Kidney (tissue), 14 donors: Measurements from ENCODE around the gene TULP4. TPM values are rescaled to one million over a fixed set of nuclear protein-coding genes. Genes with fewer than 3 reads are reported as not detected.
"Not testable (repeated sequence)": the region's sequence is repeated elsewhere in the genome, so short reads cannot be mapped to it uniquely, and the experiment has no call there.

Source experiments
- DNase-seq, 5 donors: peaks; one replicate each; pipeline ENCODE4 v3.0.0-alpha.2; 2013 to 2020
- FAIRE-seq: peaks from 2 replicates; lab custom pipeline; 2012; peaks lifted over from hg19 to GRCh38; lab: Jason Lieb, UNC
- H3K27ac ChIP-seq, 2 donors: one replicate each; pipeline ENCODE4 v1.7.0; 2013; ENCODE audit warnings: low read depth in 2 of 2, low read length in 2 of 2, inconsistent platforms in 1 of 2
- H3K27me3 ChIP-seq: one replicate; pipeline ENCODE4 v1.7.1; 2013; ENCODE audit warnings: low read length, inconsistent platforms; ENCODE audit not compliant: control insufficient read depth, insufficient read depth
- H3K36me3 ChIP-seq, 3 donors: one replicate each; pipeline versions ENCODE4 v1.7.0 to v1.7.1; 2013; ENCODE audit warnings: low read length in 3 of 3, control low read depth in 1 of 3, inconsistent platforms in 1 of 3; ENCODE audit not compliant: insufficient read depth in 3 of 3, control insufficient read depth in 2 of 3
- H3K4me1 ChIP-seq, 3 donors: one replicate each; pipeline versions ENCODE4 v1.7.0 to v1.7.1; 2013; ENCODE audit warnings: low read length in 3 of 3, inconsistent platforms in 1 of 3, low read depth in 1 of 3; ENCODE audit not compliant: control insufficient read depth in 2 of 3, insufficient read depth in 2 of 3
- H3K4me3 ChIP-seq, 3 donors: one replicate each; pipeline versions ENCODE4 v1.7.0 to v1.8.1; 2013; ENCODE audit warnings: low read length in 3 of 3, control low read depth in 1 of 3, inconsistent platforms in 1 of 3
- H3K9ac ChIP-seq, 3 donors: one replicate each; pipeline versions ENCODE4 v1.7.0 to v1.7.1; 2013; ENCODE audit warnings: low read length in 3 of 3, control low read depth in 1 of 3, inconsistent platforms in 1 of 3
- H3K9me3 ChIP-seq, 3 donors: one replicate each; pipeline versions ENCODE4 v1.7.0 to v1.7.1; 2013; ENCODE audit warnings: low read length in 3 of 3, control low read depth in 1 of 3, inconsistent platforms in 1 of 3; ENCODE audit not compliant: control insufficient read depth in 2 of 3, insufficient read depth in 1 of 3
- intact Hi-C: fragments of 100-400 bp; cut with DNase I; formaldehyde crosslinking; loops from one replicate; pipeline ENCODE4 v1.11.1; 2022
- polyA plus RNA-seq: library from polyadenylated mRNA; stranded (reverse); fragments of 350-450 nt; fragmentation: Illumina TruSeq; extraction: RNeasy Lipid Tissue Mini Kit (QIAGEN cat#74804); gene quantifications from one replicate; pipeline ENCODE4 v1.2.3, GENCODE V29; 2014; ENCODE audit warnings: low read depth, low replicate concordance; ENCODE audit not compliant: insufficient read depth
- total RNA-seq: library from RNA; stranded (reverse); fragmentation: NEBNext Ultra II Directional; extraction: Animal tissue kit (Norgen Biotek cat#: 25700); gene quantifications from one replicate; pipeline ENCODE4 v1.2.1, GENCODE V29; 2021
- TF ChIP-seq, protein P1 (sequence below): IDR thresholded peaks from 3 replicates; pipeline ENCODE4 v1.5.1; 2012; ENCODE audit warnings: mild to moderate bottlenecking, moderate library complexity, borderline replicate concordance; ENCODE audit not compliant: insufficient read depth; ENCODE audit errors: extremely low read depth
- donor health status: control.
- donor health status: control.
- donor health status: control.
- donor health status: control.
- donor health status: control.
- donor health status: DM: yes; HTN: yes; CAD: no.
- donor health status: Normal renal cell carcinoma (clear cell type).

Gene TULP4
- total and polyA plus RNA-seq, 2 donors from 2014 or later, result 3.3 to 114 TPM

DNA sequence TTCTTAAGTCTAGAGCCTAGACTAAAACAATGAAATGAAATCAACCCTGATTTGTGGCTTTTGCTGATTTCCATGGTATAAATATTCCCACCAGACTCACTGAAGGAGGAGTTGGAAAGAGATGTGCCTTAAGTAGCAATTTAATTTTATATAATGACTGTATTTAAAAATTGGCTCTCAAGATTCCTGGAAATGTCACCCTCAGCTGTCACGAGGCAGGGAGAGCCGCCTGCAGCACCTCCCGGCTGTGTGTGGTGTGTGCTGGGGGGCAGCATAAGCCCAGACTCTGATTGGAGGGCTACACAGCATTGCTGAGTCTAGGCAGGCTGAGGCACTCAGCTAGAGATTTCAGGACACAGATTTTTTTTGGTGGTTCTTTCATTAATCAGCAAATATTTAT, 207.0 kb downstream of the TULP4 start:
- Histone ChIP-seq H3K27ac (no peak overlapping the region), H3K4me3 (no peak overlapping the region), H3K36me3 (no peaks in the 10 kb centered on the region), H3K4me1 (peaks cover 0 to 9% (median 5%) of the 10 kb centered on the region in 3 donors), H3K9ac (no peak overlapping the region), H3K9me3 (no peaks in the 10 kb centered on the region), H3K27me3 (peaks cover 3% of the 10 kb centered on the region)
- intact Hi-C loops, result no loop called here
- FAIRE-seq (no peak), DNase-seq (no peak)
- TF ChIP-seq, protein P1, sequence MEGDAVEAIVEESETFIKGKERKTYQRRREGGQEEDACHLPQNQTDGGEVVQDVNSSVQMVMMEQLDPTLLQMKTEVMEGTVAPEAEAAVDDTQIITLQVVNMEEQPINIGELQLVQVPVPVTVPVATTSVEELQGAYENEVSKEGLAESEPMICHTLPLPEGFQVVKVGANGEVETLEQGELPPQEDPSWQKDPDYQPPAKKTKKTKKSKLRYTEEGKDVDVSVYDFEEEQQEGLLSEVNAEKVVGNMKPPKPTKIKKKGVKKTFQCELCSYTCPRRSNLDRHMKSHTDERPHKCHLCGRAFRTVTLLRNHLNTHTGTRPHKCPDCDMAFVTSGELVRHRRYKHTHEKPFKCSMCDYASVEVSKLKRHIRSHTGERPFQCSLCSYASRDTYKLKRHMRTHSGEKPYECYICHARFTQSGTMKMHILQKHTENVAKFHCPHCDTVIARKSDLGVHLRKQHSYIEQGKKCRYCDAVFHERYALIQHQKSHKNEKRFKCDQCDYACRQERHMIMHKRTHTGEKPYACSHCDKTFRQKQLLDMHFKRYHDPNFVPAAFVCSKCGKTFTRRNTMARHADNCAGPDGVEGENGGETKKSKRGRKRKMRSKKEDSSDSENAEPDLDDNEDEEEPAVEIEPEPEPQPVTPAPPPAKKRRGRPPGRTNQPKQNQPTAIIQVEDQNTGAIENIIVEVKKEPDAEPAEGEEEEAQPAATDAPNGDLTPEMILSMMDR, result no peak

- H3K4me3 ChIP-seq, result no peak overlapping the region
- no peaks in the 10 kb centered on the region for H3K9me3 ChIP-seq
- DNase-seq (no peak), FAIRE-seq (no peak)
- no peak overlapping the region for H3K9ac ChIP-seq
- intact Hi-C loops, result no loop called here
- H3K27me3 ChIP-seq, result peaks cover 3% of the 10 kb centered on the region
- TF ChIP-seq, protein P1, result no peak
- no peak overlapping the region for H3K27ac ChIP-seq
- H3K36me3 ChIP-seq, result no peaks in the 10 kb centered on the region
- H3K4me1 ChIP-seq, result peaks cover 0 to 9% (median 5%) of the 10 kb centered on the region in 3 donors
Observed at GRCh38 chr6:158519761-158520160, 207.5 kb downstream of the TULP4 start.

- H3K27me3 ChIP-seq, FAIRE-seq, H3K36me3 ChIP-seq, H3K4me1 ChIP-seq, H3K9me3 ChIP-seq, DNase-seq, intact Hi-C loops, H3K4me3 ChIP-seq, H3K9ac ChIP-seq, H3K27ac ChIP-seq: not testable (repeated sequence)
Observed at GRCh38 chr6:158520975-158521374, 208.7 kb downstream of the TULP4 start.

DNA sequence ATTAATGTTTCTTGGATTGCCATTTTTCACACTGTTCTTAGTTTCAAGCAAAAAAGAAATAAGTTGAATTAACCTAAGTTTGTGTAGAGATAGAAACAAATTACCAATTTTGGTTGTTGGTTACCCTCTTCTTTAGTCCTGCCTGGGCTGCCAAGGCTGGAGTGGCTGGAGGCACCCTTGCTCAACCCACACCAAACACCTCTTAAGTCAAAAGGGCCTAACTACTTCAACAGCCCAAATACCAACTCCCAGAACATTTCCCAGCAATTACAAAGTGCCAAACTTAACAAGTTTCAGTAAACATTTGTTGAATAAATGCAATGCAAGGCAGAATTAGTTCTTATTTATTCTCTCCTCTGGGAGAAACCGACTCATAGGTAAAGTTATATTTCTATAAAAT, 209.5 kb downstream of the TULP4 start:
- Histone ChIP-seq H3K36me3 (no peaks in the 10 kb centered on the region), H3K9ac (no peak overlapping the region), H3K27me3 (peaks cover 2% of the 10 kb centered on the region), H3K4me1 (peaks cover 0 to 9% (median 5%) of the 10 kb centered on the region in 3 donors), H3K4me3 (no peak overlapping the region), H3K9me3 (no peaks in the 10 kb centered on the region), H3K27ac (no peak overlapping the region)
- intact Hi-C loops, result no loop called here
- TF ChIP-seq, protein P1, result no peak
- FAIRE-seq (no peak), DNase-seq (no peak)
